K562 (cell line): Measurements from ENCODE around the gene SLC26A5. TPM values are rescaled to one million over a fixed set of nuclear protein-coding genes. Genes with fewer than 3 reads are reported as not detected.

Experiments used
- CBX2 ChIP-seq: fragments of 200-600 bp; sonication (generic); IDR thresholded peaks from one replicate; pipeline ENCODE4 v1.6.1; 2012; ENCODE audit warnings: mild to moderate bottlenecking, low read length, inconsistent platforms; ENCODE audit not compliant: insufficient read depth, poor library complexity, severe bottlenecking
- CBX5 ChIP-seq: IDR thresholded peaks from 2 replicates; pipeline ENCODE4 v1.6.1; 2014; ENCODE audit warnings: low read depth, borderline replicate concordance
- CREM ChIP-seq: IDR thresholded peaks from 2 replicates; pipeline ENCODE4 v1.6.1; 2014; ENCODE audit warnings: antibody characterized with exemption, low read depth
- DMBX1 ChIP-seq: fragments of 250-450 bp; sonication (Bioruptor Pico); IDR thresholded peaks from 2 replicates; pipeline ENCODE4 v1.8.0; 2022; ENCODE audit warnings: inconsistent platforms, mild to moderate bottlenecking, moderate library complexity, borderline replicate concordance
- ERF ChIP-seq: fragments of 450-650 bp; formaldehyde crosslinking; IDR thresholded peaks from 2 replicates; pipeline ENCODE4 v1.4.0; 2020; ENCODE audit warnings: mild to moderate bottlenecking, mixed read lengths
- FOXJ2 ChIP-seq: fragments of 200-800 bp; sonication (Bioruptor generic); IDR thresholded peaks from 2 replicates; pipeline ENCODE4 v1.6.1; 2016; ENCODE audit warnings: missing genetic modification characterization, missing compliant biosample characterization
- KLF16 ChIP-seq: IDR thresholded peaks from 2 replicates; pipeline ENCODE4 v1.6.1; 2016; ENCODE audit warnings: antibody characterized with exemption
- MEF2A ChIP-seq: IDR thresholded peaks from 2 replicates; pipeline ENCODE4 v1.6.1; 2011; ENCODE audit warnings: low read depth, mild to moderate bottlenecking, low read length, moderate library complexity; ENCODE audit not compliant: control insufficient read depth
- MTA2 ChIP-seq: fragments of 450-650 bp; IDR thresholded peaks from 2 replicates; pipeline ENCODE4 v1.6.1; 2016; ENCODE audit warnings: low read depth
- NCOR1 ChIP-seq: fragments of 450-650 bp; IDR thresholded peaks from 2 replicates; pipeline ENCODE4 v1.6.1; 2016; ENCODE audit warnings: mild to moderate bottlenecking, moderate library complexity
- PHB2 ChIP-seq: fragments of 450-650 bp; IDR thresholded peaks from 2 replicates; pipeline ENCODE4 v1.6.1; 2017; ENCODE audit warnings: low read depth
- PHF20 ChIP-seq: fragments of 450-650 bp; IDR thresholded peaks from 2 replicates; pipeline ENCODE4 v1.6.1; 2018; ENCODE audit not compliant: partially characterized antibody
- PTBP1 ChIP-seq: fragments of 200-400 bp; formaldehyde crosslinking; IDR thresholded peaks from 2 replicates; pipeline ENCODE4 v1.6.1; 2017; ENCODE audit warnings: low read depth, low read length
- PTTG1 ChIP-seq: fragments of 450-650 bp; IDR thresholded peaks from 2 replicates; pipeline ENCODE4 v1.6.1; 2016; ENCODE audit warnings: low read depth, mild to moderate bottlenecking, missing genetic modification characterization, missing compliant biosample characterization
- SMARCA5 ChIP-seq: fragments of 450-650 bp; IDR thresholded peaks from 2 replicates; pipeline ENCODE4 v1.6.1; 2016
- TCF3 ChIP-seq: sonication (generic); formaldehyde crosslinking; IDR thresholded peaks from 2 replicates; pipeline ENCODE4 v1.4.0; 2020; ENCODE audit warnings: mild to moderate bottlenecking, missing genetic modification reagents
- ZNF217 ChIP-seq: sonication (generic); formaldehyde crosslinking; IDR thresholded peaks from 2 replicates; pipeline ENCODE4 v1.8.0; 2022; ENCODE audit warnings: mild to moderate bottlenecking, missing genetic modification reagents
- ZNF507 ChIP-seq: conservative IDR thresholded peaks from 2 replicates; pipeline ENCODE4 v1.6.1; 2017; ENCODE audit warnings: missing genetic modification characterization, missing compliant biosample characterization
- ZNF699 ChIP-seq: fragments of 250-450 bp; sonication (Bioruptor Pico); IDR thresholded peaks from 2 replicates; pipeline ENCODE4 v1.8.0; 2021; ENCODE audit warnings: mild to moderate bottlenecking, moderate library complexity; ENCODE audit not compliant: insufficient replicate concordance
- ZNF830 ChIP-seq: fragments of 250-450 bp; sonication (Bioruptor Pico); IDR thresholded peaks from 2 replicates; pipeline ENCODE4 v1.5.0; 2021; ENCODE audit warnings: mild to moderate bottlenecking
- polyA plus RNA-seq, 8 experiments: library from polyadenylated mRNA; depleted of rRNA in 4 of 8; stranded (reverse) in 5 of 8; unstranded in 3 of 8; fragments of >200 nt; fragmentation: Nextera tagmentation in 2 of 8; fragmentation: Illumina TruSeq in 1 of 8; extraction: Ambion mirVana in 2 of 8; extraction: Trizol in 1 of 8; gene quantifications; 2 replicates each; pipeline versions ENCODE4 v1.2.1 to v1.2.3, GENCODE V29; 2011 to 2014; ENCODE audit warnings: inconsistent platforms in 1 of 8, missing spikeins in 1 of 8
- total RNA-seq, 7 experiments: library from RNA; depleted of rRNA in 6 of 7; stranded (reverse); fragments of >200 nt in 6 of 7; fragmentation: Illumina TruSeq in 2 of 7; extraction: Trizol in 2 of 7; gene quantifications; 2 replicates each; pipeline versions ENCODE4 v1.2.1 to v1.2.3, GENCODE V29; 2011 to 2021; ENCODE audit warnings: low replicate concordance in 1 of 7
- TF ChIP-seq, protein P1 (sequence below): fragments of 250-450 bp; sonication (Bioruptor Pico); IDR thresholded peaks from 2 replicates; pipeline ENCODE4 v1.8.0; 2021; ENCODE audit warnings: moderate library complexity, mild to moderate bottlenecking, inconsistent platforms
- TF ChIP-seq, protein P2 (sequence below): fragments of 250-450 bp; sonication (Bioruptor Pico); IDR thresholded peaks from 2 replicates; pipeline ENCODE4 v1.8.0; 2021; ENCODE audit warnings: mild to moderate bottlenecking, moderate library complexity
- TF ChIP-seq, protein P3 (sequence below): sonication (generic); formaldehyde crosslinking; IDR thresholded peaks from 2 replicates; pipeline ENCODE4 v1.9.0; 2022; ENCODE audit warnings: mild to moderate bottlenecking, missing genetic modification reagents
- TF ChIP-seq, protein P4 (sequence below): fragments of 450-650 bp; conservative IDR thresholded peaks from 2 replicates; pipeline ENCODE4 v1.6.1; 2016; ENCODE audit warnings: missing genetic modification characterization, low read depth, mild to moderate bottlenecking, control low read depth, missing compliant biosample characterization

The SLC26A5 gene
- total and polyA plus RNA-seq, 9 of the 15 experiments (the other 6 are each of a cell fraction or from before 2014, with no cell fraction given): not detected

DNA sequence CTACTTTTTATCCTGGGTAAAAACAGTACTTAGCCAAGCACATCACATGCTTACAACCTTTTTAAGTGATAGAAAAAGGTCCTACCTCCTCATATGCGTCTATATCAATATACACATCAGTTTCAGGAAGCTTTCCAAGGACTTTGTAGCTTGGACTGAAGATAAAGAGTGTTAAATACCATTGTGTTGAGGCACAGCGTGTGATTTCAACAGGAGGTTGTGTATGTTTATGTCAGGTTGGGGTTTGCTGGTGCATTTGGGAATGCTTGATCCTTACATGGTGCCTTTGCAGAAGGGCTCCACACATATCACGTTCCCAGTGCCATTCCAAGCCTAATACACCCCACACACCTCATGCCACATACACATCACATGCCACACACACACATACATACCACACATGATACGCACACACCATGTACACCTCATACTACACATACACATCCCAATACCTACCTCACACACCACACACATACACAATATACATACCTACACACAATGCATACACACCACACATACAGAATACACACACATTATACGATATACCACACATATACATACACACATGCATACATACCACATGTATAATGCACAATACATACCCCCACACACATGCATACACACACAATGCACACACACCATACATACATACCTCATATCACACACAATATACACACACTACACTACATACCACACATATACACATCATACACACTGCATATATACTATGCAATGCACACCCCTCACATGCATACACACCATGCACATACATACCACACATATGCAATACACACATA is 65.4 kb downstream of the SLC26A5 start (continued):
- TF ChIP-seq CBX5 (no peak), ZNF830 (CRISPR knock-in tag) (no peak), MTA2 (no peak), PHB2 (no peak), CBX2 (no peak), PHF20 (peak; percentile 41), FOXJ2 (tag) (no peak), KLF16 (no peak), PTBP1 (no peak), CREM (no peak), SMARCA5 (no peak), PTTG1 (tag) (no peak), MEF2A (no peak), ZNF507 (tag) (no peak), ZNF217 (no peak), NCOR1 (0 out of 2 replicates have a peak, but pooled peaks have one; percentile 8), ZNF699 (CRISPR knock-in tag) (no peak), ERF (CRISPR knock-in tag) (no peak), TCF3 (no peak), DMBX1 (CRISPR knock-in tag) (no peak)
- TF ChIP-seq, protein P1, sequence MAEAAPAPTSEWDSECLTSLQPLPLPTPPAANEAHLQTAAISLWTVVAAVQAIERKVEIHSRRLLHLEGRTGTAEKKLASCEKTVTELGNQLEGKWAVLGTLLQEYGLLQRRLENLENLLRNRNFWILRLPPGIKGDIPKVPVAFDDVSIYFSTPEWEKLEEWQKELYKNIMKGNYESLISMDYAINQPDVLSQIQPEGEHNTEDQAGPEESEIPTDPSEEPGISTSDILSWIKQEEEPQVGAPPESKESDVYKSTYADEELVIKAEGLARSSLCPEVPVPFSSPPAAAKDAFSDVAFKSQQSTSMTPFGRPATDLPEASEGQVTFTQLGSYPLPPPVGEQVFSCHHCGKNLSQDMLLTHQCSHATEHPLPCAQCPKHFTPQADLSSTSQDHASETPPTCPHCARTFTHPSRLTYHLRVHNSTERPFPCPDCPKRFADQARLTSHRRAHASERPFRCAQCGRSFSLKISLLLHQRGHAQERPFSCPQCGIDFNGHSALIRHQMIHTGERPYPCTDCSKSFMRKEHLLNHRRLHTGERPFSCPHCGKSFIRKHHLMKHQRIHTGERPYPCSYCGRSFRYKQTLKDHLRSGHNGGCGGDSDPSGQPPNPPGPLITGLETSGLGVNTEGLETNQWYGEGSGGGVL (CRISPR knock-in tag): no peak
- TF ChIP-seq, protein P2, sequence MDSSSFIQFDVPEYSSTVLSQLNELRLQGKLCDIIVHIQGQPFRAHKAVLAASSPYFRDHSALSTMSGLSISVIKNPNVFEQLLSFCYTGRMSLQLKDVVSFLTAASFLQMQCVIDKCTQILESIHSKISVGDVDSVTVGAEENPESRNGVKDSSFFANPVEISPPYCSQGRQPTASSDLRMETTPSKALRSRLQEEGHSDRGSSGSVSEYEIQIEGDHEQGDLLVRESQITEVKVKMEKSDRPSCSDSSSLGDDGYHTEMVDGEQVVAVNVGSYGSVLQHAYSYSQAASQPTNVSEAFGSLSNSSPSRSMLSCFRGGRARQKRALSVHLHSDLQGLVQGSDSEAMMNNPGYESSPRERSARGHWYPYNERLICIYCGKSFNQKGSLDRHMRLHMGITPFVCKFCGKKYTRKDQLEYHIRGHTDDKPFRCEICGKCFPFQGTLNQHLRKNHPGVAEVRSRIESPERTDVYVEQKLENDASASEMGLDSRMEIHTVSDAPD (CRISPR knock-in tag): no peak
- TF ChIP-seq, protein P3, sequence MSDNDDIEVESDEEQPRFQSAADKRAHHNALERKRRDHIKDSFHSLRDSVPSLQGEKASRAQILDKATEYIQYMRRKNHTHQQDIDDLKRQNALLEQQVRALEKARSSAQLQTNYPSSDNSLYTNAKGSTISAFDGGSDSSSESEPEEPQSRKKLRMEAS (CRISPR knock-in tag): no peak
- TF ChIP-seq, protein P4, sequence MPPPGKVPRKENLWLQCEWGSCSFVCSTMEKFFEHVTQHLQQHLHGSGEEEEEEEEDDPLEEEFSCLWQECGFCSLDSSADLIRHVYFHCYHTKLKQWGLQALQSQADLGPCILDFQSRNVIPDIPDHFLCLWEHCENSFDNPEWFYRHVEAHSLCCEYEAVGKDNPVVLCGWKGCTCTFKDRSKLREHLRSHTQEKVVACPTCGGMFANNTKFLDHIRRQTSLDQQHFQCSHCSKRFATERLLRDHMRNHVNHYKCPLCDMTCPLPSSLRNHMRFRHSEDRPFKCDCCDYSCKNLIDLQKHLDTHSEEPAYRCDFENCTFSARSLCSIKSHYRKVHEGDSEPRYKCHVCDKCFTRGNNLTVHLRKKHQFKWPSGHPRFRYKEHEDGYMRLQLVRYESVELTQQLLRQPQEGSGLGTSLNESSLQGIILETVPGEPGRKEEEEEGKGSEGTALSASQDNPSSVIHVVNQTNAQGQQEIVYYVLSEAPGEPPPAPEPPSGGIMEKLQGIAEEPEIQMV (tag): no peak
